Hepatocyte (in vitro differentiated cells): ENCODE data around the gene HLA-DOB.

Experiments
- EZH2phosphoT487 ChIP-seq: fragments of 200-600 bp; sonication (generic); IDR thresholded peaks from one replicate; pipeline ENCODE4 v1.6.1; 2018; ENCODE audit warnings: antibody characterized with exemption, mild to moderate bottlenecking, low read depth, moderate library complexity; ENCODE audit not compliant: unreplicated experiment, severe bottlenecking
- TF ChIP-seq, protein P1 (sequence below): fragments of 200-600 bp; sonication (generic); IDR thresholded peaks from 2 replicates; pipeline ENCODE4 v1.5.1; 2016; ENCODE audit warnings: antibody characterized with exemption, mild to moderate bottlenecking; ENCODE audit not compliant: poor library complexity

DNA sequence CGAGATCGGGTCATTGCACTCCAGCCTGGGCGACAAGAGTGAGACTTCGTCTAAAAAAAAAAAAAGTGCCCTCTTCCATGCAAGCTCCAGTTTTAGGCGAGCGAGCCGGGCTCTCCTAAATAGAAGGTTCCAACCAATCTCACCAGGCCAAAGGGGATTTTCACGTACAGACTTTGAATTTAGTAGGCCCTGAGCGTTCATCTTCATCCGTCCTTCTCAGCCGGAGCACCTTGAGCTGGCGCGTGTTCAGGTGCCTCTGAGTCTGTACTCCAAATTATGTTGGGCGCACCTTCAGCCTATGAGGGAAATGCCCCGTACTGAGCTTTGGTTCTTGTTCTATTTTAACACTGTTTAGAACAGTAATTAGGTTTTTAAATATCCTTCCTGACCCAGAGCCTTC, 22.6 kb upstream of the HLA-DOB start:
- TF ChIP-seq, protein P1, sequence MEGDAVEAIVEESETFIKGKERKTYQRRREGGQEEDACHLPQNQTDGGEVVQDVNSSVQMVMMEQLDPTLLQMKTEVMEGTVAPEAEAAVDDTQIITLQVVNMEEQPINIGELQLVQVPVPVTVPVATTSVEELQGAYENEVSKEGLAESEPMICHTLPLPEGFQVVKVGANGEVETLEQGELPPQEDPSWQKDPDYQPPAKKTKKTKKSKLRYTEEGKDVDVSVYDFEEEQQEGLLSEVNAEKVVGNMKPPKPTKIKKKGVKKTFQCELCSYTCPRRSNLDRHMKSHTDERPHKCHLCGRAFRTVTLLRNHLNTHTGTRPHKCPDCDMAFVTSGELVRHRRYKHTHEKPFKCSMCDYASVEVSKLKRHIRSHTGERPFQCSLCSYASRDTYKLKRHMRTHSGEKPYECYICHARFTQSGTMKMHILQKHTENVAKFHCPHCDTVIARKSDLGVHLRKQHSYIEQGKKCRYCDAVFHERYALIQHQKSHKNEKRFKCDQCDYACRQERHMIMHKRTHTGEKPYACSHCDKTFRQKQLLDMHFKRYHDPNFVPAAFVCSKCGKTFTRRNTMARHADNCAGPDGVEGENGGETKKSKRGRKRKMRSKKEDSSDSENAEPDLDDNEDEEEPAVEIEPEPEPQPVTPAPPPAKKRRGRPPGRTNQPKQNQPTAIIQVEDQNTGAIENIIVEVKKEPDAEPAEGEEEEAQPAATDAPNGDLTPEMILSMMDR: no peak
- no peak for TF ChIP-seq EZH2phosphoT487
